Rectal smooth muscle tissue (tissue), 1 donor: ENCODE results near the gene PTCHD4.

Source experiments
- H3K27ac ChIP-seq: one replicate; pipeline ENCODE4 v1.7.0; 2013; ENCODE audit warnings: low read depth, low read length, inconsistent platforms
- H3K27me3 ChIP-seq: one replicate; pipeline ENCODE4 v1.7.0; 2013; ENCODE audit warnings: low read length; ENCODE audit not compliant: control insufficient read depth, insufficient read depth
- H3K36me3 ChIP-seq: one replicate; pipeline ENCODE4 v1.7.0; 2013; ENCODE audit warnings: low read length; ENCODE audit not compliant: control insufficient read depth, insufficient read depth
- H3K4me1 ChIP-seq: one replicate; pipeline ENCODE4 v1.7.0; 2013; ENCODE audit warnings: low read length; ENCODE audit not compliant: control insufficient read depth, insufficient read depth
- H3K4me3 ChIP-seq: one replicate; pipeline ENCODE4 v1.7.0; 2013; ENCODE audit warnings: low read length
- H3K9ac ChIP-seq: one replicate; pipeline ENCODE4 v1.7.0; 2013; ENCODE audit warnings: low read length

Gene PTCHD4

GRCh38 chr6:48067886-48068277 lies 43.1 kb downstream of the PTCHD4 start:
- H3K4me1 ChIP-seq, result no peaks in the 10 kb centered on the region
- no peak overlapping the region for H3K9ac ChIP-seq
- H3K4me3 ChIP-seq, result no peak overlapping the region
- no peak overlapping the region for H3K27ac ChIP-seq
- no peaks in the 10 kb centered on the region for H3K36me3 ChIP-seq
- H3K27me3 ChIP-seq, result no peaks in the 10 kb centered on the region

GRCh38 chr6:48067148-48067712 lies 43.8 kb downstream of the PTCHD4 start:
- Histone ChIP-seq H3K36me3 (no peaks in the 10 kb centered on the region), H3K9ac (no peak overlapping the region), H3K27ac (no peak overlapping the region), H3K4me3 (no peak overlapping the region), H3K4me1 (no peaks in the 10 kb centered on the region), H3K27me3 (no peaks in the 10 kb centered on the region)

- Histone ChIP-seq H3K27ac (no peak overlapping the region), H3K4me3 (no peak overlapping the region), H3K27me3 (no peaks in the 10 kb centered on the region), H3K36me3 (no peaks in the 10 kb centered on the region), H3K4me1 (no peaks in the 10 kb centered on the region), H3K9ac (no peak overlapping the region)
Observed at GRCh38 chr6:48061265-48061990, 49.6 kb downstream of the PTCHD4 start.
